GM18870 (cell line): ENCODE results near the gene ANTXR1.

Experiments used
- ATAC-seq: cut with Tn5 transposase; IDR thresholded peaks from one replicate; pipeline ENCODE4 v1.9.1; 2021; ENCODE audit warnings: moderate library complexity; ENCODE audit not compliant: unreplicated experiment

Gene ANTXR1

DNA sequence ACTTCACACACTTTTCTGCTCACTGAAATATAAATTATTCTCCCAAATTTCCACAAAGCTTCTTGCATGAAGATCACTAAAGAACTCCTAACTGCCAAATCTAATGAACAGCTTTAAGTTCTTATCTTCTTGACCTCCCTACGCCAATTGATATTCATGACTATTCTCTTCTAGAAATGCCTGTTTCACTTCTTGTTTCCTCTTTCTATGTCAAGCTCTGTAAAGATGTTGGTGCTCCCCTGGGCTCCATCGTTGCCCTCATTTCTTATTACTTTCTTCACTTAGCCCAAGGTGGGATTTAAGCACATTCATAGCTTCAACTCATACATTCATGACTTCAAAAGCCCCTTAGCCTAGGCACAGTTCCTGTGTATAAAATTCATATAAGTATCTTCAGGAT, 9.2 kb upstream of the ANTXR1 start:
- ATAC-seq: no peak

DNA sequence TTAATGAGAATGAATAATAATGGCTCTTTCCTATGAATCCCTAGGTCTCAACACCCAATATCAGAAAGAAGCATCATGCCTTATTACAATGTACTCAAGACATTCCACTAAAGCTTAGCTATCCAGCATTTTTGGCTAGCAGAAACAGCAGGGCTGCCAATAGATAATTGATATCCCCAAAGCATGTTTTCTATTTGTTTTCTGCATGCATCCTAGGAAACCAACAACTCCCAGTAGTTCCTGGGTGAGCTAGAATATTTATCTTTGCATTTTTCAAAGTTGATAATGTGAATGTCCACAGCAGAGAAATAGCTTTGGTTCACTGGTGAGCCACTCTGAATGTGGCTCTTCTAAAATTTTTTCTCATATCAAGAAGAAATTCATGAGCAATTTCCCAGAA, 5.8 kb upstream of the ANTXR1 start:
- no peak for ATAC-seq

DNA sequence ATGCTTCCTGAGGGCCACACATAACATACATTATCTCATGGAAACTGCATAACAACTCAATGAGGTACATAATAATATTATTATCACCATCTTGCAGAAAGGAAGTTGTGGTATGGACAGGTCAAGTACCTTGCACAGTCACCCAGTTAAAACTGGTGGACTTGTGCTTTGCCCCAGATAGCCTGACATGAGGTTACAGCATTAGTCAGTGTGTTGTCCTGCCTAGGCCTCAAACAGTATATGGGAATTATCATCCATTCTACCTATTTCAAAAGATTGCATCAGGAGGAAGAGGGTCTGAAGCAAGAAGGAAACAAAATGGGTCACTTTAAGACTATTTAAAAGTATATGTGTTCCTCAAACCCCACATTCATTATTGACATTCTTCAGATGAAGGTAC, 5.4 kb upstream of the ANTXR1 start:
- no peak for ATAC-seq

DNA sequence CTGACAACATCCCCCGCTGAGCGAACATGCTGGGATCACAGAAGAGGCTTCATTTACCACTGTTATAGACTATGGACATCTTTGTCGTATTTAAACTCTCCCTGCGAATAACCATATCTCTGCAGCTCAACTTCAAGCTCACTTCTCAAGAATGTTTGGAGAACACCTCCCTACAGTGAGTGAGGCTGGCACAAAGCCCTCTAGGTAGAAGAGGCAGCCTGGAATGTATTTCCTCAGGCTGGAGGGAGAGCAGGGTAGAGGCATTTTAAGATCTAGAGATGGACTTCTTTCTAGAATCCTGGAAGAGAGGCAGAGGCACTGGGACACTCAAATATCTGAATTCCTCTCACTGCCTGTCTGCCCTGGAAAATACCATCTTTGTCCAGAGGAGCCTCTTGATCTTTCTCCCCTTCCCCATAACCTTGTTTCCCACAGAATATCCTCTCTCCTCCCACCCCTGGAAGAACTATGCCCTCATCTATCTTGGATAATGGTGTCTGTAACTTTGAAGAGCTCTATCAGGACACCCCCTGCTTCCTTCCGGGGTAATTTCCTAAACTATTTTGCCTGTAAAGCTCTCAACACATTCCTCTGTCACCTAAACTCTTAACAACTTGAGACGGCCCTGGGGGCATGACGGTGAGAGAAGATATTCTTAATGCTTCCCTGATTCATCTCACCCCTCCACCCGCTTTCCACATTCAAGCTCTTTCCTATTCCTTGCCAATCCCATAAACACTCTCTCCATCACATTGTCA, 2.4 kb upstream of the ANTXR1 start:
- no peak for ATAC-seq

DNA sequence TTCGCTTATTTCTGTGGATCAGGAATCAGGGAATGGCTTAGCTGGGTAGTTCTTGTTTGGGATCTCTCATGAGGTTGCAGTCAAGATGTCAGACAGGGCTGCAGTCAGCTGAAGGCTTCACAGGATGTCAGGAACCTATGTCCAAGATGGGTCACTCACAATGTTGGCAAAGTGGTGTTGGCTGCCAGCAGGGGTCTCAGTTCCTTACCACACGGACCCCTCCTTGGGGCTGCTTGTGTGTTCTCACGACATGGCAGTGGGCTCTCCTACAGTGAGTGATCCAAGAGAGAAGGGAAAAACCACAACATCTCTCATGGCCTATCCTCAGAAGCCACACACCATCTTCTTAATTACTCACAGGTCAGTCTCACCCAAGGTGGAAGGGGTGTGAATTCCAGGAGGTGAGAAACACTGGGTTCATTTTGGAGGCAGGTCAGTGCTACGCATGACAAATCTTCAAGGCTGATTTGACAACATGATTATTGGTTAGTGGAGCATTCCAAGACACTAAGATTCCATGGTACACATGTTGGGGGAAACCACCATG, 1.3 kb upstream of the ANTXR1 start:
- ATAC-seq: no peak

DNA sequence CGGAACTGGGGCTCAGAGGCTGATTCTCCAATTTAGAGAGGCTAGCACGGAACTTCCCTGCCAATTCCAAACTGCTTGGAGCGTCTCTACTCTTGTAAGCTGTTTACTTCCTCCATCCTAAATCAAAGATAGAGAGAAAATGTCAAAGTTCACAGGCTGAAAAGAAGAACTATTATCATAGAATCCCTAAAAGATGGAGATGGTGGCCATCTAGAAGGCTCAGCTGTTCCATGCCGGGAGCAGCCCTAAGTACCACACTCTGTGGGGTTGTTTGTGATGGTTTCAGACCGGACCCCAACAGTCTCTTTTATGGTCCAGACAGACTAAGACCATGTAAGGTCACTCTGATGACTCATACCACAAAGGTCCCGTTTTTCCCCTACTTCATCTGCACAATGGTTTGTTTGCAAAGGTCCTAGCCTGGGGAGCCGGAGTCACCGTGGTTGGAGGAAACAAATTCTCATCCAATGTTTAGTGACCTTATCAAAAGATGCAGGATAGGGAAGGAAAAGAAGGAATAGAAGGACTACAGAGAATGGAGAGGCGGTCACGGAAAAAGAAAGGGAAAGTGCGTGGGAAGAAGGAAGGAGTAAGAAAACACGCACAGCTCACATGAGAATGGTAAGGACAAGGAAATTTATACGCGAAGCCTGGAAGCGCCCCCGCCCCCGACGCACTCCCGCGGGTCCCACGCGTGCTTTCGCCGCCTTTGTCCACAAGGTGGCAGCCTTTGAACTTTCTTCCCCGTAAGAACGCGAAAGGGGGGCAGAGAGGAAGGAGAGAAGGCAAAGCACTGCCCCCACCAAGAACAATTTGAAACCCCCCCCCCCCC, 453 bp upstream of the ANTXR1 start:
- ATAC-seq: no peak

DNA sequence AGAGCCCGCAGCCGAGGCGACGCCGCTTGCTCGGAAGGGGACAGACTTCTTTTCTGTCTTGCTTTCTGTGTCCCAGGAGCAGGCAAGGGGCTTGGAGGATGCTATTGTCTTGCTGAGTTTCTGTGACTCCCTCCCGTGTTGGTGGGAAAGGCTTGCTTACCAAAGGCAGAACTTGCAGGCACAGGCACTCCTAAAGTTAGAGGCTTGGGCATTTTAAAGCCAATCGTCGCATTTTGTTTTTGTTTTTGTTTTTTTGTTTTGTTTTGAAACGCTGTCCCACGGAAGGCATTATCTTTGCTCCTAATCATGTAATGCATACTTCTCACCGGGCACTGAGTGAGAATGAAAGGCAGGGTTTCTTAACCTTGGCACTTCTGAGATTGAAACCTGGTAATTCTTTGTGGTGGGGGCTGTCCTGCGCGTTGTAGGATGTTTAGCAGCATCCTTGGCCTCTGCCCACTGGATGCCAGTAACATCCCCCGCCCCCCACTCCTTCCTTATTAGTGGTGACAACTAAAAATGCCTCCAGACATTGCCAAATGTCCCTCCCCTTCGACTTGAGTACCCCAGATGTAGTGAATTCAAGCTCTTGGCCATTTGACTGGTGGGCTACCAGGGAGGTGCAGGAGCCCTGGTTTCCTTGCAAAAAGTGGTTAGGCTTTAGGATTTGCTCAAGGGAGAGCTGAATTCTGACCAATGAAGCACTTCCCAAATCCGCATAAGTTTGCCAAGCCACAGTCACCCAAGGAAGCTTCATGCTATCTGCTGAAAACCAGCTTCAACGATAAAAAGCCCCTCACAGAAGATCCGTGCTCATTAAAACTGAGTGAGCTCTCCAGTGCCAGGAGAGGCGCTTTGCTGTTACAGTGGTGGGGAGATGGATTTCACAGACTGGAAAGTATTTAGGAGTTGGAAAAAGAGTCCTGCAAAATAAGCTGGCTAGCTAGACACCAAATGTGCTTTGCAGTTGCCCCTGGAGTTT, 1.2 kb downstream of the ANTXR1 start:
- no peak for ATAC-seq

DNA sequence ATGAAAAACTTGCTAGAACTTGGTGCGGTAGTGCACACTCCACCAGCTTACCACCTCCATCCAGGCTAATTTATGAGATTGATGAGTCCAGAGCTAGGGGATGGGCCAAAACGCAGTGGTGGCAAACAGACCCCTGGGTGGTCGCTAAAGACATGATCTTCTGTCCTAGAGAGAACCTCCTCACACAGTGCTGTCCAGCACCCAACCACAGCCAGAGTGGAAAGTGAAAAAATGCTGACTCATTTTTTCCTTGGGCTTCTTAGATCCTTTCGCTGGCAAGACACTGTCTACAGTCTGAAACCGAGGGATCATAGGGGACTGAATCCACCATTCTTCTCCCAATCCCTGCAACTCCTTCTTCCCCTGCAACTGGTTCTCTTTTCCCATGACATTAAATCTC, 4.1 kb downstream of the ANTXR1 start:
- no peak for ATAC-seq

DNA sequence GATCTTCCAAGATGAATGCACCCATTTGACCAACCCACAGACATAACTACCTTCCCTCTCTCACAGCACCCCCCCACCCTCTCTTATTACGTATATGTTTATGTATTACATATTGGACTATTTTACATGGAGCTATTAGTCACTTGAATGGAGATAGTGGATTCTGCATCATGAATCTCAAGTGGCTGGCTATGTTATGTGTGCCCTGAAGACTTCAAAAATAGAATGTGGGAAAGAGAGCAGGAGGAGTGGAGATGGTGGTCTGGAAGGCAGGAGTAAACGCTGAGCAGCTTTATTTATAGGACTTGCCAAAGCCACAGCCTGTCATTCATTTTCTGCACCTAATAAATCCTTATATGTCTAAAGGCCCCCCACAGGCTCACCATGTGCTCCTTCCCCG, 4.9 kb downstream of the ANTXR1 start:
- ATAC-seq: no peak

DNA sequence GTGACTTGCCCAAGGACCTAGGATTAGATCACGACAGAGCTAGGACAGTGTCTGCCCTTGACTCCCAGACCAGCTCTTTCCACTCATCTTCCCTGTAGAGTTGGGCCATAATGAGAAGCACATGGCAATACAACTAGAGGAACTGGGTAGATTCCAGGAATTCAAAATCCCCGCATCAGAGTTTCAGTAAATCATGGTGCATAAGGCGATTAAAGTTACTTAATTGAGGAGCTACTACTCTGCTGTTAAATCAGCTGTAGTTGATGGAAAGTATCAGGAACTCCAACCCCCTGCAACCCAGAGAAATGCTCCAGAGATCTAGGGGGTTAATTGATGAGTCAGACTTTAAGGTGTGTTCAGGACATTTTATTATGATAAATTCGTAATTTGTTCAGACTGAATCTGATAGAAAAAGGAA, 5.7 kb downstream of the ANTXR1 start:
- ATAC-seq: no peak

DNA sequence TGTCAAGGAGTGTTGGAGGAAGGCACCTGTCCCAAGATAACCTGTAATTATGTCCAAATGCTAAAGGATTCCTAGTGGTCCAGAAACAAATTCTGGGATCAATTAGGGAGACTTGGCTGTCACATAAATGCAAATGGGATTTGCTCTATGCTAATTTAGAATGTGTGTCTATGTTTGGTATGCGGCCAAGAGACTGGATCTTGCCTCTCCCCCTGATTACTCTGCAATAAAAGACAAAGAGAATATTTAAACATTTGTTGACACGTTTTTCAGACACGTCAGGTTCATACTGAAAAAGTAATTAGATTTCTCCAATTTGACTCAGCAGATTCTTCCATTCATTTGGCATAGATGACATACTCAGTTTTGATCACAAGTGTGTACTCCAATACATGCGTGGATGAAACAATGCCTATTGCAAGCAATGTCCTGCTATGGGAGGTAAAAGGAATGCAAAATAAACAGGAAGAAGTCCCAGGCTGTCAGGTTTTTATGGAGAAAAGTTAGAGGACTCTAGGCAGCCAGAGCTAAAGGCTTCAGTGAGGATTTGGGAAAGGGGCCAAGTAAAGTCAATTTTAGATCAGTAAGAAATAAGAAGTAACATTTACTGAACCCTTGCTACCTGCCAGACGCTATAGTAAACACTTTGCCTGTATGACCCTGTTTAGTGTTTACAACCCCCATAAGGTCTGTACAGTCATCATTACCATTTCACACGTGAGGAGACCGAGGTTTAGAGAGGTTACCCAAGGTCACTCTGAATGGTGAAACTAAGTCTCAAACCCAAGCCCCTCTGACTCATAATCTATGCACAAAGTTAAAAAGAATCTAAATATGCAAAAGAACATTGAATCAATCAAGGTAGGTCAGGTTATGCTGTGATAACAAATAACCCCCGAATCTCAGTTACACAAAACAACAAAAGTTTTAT, 7.8 kb downstream of the ANTXR1 start:
- ATAC-seq: no peak

DNA sequence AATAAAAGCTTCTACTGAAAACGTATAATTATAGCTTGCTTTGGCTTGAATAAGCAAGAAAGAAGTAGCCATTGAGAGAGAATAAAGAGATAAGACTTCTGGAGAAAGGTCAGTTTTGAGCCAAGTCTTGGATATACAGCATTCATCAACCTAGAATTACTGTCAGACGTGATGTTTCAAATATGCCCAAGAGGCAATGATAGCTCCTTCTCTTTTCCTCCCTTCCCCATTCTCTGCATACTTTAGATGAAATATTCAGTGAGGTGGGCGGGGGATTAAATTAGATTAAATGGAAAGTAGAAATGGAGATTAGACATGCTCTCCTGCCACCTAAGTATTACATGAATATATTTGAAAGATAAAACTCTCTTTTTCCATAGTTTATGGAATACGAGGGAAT, 8.7 kb downstream of the ANTXR1 start:
- ATAC-seq: no peak

DNA sequence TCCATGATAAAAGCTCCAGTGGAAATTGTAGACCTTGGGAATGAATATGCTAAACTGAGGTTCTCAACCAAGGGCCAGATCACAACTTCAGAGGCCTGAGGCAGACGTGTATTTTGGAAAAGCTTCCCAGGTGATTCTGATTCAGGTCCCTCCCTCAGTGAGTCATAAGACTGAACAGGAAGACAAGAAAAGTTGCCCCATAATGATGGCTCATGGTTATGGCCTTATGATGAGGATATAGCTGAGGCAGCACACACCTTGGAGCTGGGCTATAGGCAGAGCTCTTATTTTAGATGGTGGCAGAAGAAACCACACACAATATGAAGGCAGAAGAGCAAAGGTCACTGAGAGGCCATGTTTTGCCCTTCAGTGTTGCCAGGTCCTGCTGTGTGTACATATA, 9.6 kb downstream of the ANTXR1 start:
- no peak for ATAC-seq

DNA sequence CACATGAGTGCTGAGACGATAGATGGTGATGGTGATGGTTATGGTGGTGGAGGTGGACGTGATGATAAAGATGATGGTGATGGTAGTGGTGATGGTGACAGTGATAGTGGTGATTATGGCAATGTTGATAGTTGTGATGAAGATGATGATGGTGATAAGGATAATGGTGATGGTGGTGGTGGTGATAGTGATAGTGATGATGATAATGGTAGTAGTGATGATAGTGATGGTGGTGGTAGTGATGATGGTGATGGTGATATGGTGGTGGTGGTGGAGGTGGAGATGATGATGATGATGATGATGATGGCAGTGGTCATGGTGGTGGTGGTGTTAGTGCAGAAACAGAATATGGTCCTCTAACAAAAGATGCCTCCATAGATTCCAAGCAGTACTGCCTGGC, 10.3 kb downstream of the ANTXR1 start:
- ATAC-seq: no peak

DNA sequence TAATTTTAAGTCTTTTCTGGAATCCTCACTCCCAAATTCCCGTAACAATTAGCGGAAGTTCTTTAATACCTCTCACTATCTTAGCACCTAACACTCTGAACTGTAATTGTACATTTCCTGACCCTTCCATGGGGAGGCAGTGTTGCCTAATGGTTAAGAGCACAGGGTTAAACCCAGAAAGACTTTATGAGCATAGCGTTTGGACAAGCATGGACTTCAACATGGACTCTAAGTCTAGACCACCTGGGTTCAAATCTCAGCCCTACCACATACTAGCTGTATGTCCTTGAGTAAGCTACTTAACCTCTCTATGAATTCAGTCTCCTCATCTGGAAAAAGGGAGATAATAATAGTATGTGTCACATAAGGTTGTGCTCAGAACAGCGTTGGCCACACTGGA, 13.0 kb downstream of the ANTXR1 start:
- peak; percentile 55 for ATAC-seq

DNA sequence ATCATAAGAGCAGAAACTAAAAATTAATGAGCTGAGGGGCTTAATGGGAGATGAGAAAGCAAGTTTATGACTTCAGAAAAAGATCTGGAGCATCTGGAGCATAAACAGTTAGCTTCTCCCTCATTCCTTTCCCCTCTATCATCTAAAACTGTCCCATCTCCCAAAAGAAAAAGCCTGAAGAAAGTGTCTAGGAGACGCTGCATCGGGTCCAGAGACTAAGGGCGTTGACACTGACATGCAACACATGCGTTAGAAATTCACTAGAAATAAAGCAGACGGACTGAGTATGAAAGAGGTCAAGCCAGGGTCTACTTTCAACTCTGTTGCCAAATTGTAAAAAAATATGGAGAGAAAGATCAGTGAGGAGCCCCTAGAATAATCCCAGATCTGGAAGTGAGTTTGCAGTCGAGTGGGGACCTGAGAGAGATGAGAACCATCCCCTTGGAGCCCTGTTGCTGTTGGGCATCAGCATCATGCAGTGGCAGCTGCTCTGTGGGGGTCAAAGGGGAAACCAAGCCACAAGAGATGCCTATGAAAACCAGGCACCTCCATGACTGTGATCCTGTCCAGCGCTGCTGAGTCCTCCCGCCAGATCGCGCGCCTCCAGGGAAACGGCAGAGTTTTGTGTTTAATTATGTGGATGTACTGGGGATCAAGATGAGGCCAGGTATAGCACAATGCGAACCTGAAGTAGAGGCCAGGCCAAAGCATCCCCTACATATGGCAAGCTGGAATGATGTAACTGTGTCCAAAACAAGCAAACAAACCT, 13.9 kb downstream of the ANTXR1 start:
- no peak for ATAC-seq

DNA sequence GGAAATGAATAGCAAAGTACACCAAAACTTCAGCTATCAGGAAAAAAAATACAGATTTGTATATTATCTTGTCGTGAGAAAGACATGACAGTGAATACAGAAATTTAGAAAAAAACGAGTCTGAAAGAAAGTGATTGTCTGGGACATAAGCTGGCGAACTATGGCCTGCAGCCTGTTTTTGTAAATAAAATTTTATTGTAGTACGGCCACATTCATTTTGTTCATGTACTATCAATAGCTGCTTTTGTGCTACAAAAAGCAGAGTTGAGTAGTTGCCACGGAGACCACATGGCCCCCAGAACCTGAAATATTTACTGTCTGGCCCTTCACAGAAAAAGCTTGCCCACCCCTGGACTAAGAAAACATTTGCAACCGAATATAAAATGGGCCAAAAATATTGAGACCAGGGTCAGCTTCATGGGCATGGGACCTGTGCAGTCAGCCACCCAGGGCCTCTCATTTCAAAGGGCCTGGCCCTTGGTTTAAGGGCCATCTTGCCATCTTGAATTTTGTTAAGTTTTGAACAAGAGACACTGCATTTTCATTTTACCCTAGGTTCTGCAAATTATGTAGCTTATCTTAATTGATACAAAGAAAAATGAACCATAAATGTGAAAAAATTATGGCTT, 17.9 kb downstream of the ANTXR1 start:
- no peak for ATAC-seq

DNA sequence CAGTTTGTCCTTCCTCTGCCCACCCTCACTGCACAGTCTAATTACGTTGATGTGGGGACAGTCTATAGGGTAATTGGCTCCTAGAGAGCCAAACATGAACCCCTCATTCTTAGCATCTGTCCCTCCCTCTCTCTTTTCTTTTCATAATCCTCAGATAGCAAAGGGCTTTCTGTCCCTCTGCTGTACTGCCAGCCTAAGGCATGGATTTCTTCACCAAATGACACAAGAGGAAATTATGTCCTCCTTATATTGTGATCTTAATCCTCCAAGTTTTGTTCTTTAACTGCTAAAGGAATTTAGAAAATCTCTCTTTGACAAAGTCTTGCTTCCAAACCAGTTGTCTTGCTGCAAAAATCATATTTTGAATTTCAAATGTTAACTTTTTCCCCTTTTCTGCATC, 18.5 kb downstream of the ANTXR1 start:
- no peak for ATAC-seq

DNA sequence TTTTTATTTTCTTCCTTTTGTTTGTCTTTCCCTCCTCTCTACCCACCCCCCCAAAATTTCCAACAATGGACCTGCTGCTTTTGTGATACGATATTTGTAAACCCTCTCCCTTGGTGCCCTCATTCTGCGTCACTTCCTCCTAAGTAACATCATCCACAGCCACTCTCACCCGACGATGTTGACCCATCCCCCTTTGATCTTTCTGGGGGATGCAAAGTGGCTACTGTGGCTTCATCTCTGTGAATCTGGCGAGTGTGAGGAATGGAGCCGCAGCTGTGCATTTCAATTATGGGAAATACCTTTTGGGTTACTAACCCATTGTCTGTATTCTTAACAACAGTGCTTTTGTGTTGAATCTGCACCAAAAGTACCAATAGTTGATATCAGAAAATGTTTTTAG, 19.4 kb downstream of the ANTXR1 start:
- no peak for ATAC-seq
